Measurements from ENCODE around the gene EIF4ENIF1. TPM values are rescaled to one million over a fixed set of nuclear protein-coding genes. Genes with fewer than 3 reads are reported as not detected.

Gene EIF4ENIF1
- polyA plus RNA-seq, 1 donor from 2014 or later: 12.6 TPM

DNA sequence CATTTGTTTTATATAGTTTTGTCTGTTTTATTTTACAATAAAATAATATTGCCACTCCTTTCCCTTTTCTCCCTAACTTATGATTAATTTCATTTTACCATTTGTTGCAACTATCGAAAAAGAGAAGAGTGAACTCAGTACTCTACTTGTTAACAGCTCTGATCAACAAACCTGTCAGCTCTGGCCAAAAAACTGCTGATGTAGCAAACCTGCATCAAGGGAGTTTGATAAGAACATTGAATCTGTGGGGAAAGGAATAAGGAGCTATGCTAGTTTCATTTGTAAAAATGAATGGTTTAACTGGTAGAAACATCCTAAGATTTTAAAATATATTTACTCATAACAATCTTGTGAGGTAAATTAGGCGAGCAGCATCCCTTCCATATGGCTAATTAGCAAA, 42.9 kb downstream of the EIF4ENIF1 start:
- Histone ChIP-seq H3K36me3 (ENCODE audit: insufficient read depth, low read length) (peaks cover 7% of the 10 kb centered on the region), H3K27ac (ENCODE audit: low read length) (no peak overlapping the region), H3K79me2 (replicated peaks; ENCODE audit: insufficient read depth, low read length) (no peaks in the 10 kb centered on the region), H3K9ac (ENCODE audit: low read length) (no peak overlapping the region), H4K20me1 (ENCODE audit: insufficient read depth) (no peaks in the 10 kb centered on the region), H2AFZ (ENCODE audit: low read depth, low read length) (no peak overlapping the region), H3K9me2 (ENCODE audit: insufficient read depth, low read length) (no peaks in the 10 kb centered on the region), H3F3A (ENCODE audit: insufficient read depth, low read length, poor library complexity, severe bottlenecking) (no peaks in the 10 kb centered on the region), H3K27me3 (ENCODE audit: insufficient read depth, low read depth, low read length) (no peaks in the 10 kb centered on the region), H3K4me2 (ENCODE audit: low read length) (no peak overlapping the region), H3K9me3 (ENCODE audit: low read length) (no peaks in the 10 kb centered on the region), H3K4me3 (ENCODE audit: low read length) (no peak overlapping the region)
- TF ChIP-seq, protein P1, sequence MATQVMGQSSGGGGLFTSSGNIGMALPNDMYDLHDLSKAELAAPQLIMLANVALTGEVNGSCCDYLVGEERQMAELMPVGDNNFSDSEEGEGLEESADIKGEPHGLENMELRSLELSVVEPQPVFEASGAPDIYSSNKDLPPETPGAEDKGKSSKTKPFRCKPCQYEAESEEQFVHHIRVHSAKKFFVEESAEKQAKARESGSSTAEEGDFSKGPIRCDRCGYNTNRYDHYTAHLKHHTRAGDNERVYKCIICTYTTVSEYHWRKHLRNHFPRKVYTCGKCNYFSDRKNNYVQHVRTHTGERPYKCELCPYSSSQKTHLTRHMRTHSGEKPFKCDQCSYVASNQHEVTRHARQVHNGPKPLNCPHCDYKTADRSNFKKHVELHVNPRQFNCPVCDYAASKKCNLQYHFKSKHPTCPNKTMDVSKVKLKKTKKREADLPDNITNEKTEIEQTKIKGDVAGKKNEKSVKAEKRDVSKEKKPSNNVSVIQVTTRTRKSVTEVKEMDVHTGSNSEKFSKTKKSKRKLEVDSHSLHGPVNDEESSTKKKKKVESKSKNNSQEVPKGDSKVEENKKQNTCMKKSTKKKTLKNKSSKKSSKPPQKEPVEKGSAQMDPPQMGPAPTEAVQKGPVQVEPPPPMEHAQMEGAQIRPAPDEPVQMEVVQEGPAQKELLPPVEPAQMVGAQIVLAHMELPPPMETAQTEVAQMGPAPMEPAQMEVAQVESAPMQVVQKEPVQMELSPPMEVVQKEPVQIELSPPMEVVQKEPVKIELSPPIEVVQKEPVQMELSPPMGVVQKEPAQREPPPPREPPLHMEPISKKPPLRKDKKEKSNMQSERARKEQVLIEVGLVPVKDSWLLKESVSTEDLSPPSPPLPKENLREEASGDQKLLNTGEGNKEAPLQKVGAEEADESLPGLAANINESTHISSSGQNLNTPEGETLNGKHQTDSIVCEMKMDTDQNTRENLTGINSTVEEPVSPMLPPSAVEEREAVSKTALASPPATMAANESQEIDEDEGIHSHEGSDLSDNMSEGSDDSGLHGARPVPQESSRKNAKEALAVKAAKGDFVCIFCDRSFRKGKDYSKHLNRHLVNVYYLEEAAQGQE (IDR thresholded peaks at IDR 0.05; ENCODE audit: borderline replicate concordance): no peak
- TF ChIP-seq RAD21 (conservative IDR thresholded peaks at IDR 0.05): no peak
- no peak for TF ChIP-seq MXI1 (conservative IDR thresholded peaks at IDR 0.05; ENCODE audit: poor library complexity, severe bottlenecking)
- no peak for TF ChIP-seq POLR2AphosphoS5 (IDR thresholded peaks at IDR 0.05)
- TF ChIP-seq SMC3 (conservative IDR thresholded peaks at IDR 0.05; ENCODE audit: poor library complexity): no peak
- TF ChIP-seq, protein P2, sequence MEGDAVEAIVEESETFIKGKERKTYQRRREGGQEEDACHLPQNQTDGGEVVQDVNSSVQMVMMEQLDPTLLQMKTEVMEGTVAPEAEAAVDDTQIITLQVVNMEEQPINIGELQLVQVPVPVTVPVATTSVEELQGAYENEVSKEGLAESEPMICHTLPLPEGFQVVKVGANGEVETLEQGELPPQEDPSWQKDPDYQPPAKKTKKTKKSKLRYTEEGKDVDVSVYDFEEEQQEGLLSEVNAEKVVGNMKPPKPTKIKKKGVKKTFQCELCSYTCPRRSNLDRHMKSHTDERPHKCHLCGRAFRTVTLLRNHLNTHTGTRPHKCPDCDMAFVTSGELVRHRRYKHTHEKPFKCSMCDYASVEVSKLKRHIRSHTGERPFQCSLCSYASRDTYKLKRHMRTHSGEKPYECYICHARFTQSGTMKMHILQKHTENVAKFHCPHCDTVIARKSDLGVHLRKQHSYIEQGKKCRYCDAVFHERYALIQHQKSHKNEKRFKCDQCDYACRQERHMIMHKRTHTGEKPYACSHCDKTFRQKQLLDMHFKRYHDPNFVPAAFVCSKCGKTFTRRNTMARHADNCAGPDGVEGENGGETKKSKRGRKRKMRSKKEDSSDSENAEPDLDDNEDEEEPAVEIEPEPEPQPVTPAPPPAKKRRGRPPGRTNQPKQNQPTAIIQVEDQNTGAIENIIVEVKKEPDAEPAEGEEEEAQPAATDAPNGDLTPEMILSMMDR (IDR thresholded peaks at IDR 0.05; ENCODE audit: poor library complexity, severe bottlenecking): no peak
- TF ChIP-seq TAF1 (IDR thresholded peaks at IDR 0.05; ENCODE audit: low read depth): no peak
- no peak for TF ChIP-seq EZH2 (IDR thresholded peaks at IDR 0.05; ENCODE audit: borderline replicate concordance, insufficient read depth, low read length, poor library complexity, severe bottlenecking)
- no peak for TF ChIP-seq EP300 (conservative IDR thresholded peaks at IDR 0.05; ENCODE audit: poor library complexity, severe bottlenecking)

DNA sequence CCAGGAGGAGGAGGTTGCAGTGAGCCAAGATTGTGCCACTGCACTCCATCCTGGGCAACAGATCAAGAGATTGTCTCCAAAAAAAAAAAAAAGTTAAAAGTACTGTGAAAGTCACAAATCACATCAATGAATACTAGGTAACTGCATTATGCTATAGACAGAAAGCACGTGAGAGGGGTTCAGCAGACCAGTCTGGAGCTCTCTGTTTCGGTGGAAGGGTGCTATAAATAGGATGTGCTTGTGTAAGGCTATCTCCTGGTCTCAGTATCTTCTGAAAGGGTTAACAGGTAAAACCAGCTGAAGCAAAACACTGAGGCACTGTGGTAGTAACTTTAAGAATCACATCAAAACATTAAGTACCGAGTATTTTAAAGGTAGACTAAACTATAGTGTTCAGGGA, 43.4 kb downstream of the EIF4ENIF1 start:
- H3K36me3 ChIP-seq (ENCODE audit: insufficient read depth, low read length): peaks cover 7% of the 10 kb centered on the region
- H2AFZ ChIP-seq (ENCODE audit: low read depth, low read length): no peak overlapping the region
- no peak overlapping the region for H3K9ac ChIP-seq (ENCODE audit: low read length)
- H4K20me1 ChIP-seq (ENCODE audit: insufficient read depth): no peaks in the 10 kb centered on the region
- no peaks in the 10 kb centered on the region for H3F3A ChIP-seq (ENCODE audit: insufficient read depth, low read length, poor library complexity, severe bottlenecking)
- H3K4me2 ChIP-seq (ENCODE audit: low read length): no peak overlapping the region
- TF ChIP-seq EZH2 (IDR thresholded peaks at IDR 0.05; ENCODE audit: borderline replicate concordance, insufficient read depth, low read length, poor library complexity, severe bottlenecking) (no peak), TAF1 (IDR thresholded peaks at IDR 0.05; ENCODE audit: low read depth) (no peak), SMC3 (conservative IDR thresholded peaks at IDR 0.05; ENCODE audit: poor library complexity) (no peak), MXI1 (conservative IDR thresholded peaks at IDR 0.05; ENCODE audit: poor library complexity, severe bottlenecking) (no peak), RAD21 (conservative IDR thresholded peaks at IDR 0.05) (no peak), POLR2AphosphoS5 (IDR thresholded peaks at IDR 0.05) (no peak), EP300 (conservative IDR thresholded peaks at IDR 0.05; ENCODE audit: poor library complexity, severe bottlenecking) (no peak)
- TF ChIP-seq, protein P1 (IDR thresholded peaks at IDR 0.05; ENCODE audit: borderline replicate concordance): no peak
- H3K9me2 ChIP-seq (ENCODE audit: insufficient read depth, low read length): no peaks in the 10 kb centered on the region
- no peak overlapping the region for H3K27ac ChIP-seq (ENCODE audit: low read length)
- no peaks in the 10 kb centered on the region for H3K79me2 ChIP-seq (replicated peaks; ENCODE audit: insufficient read depth, low read length)
- H3K27me3 ChIP-seq (ENCODE audit: insufficient read depth, low read depth, low read length): no peaks in the 10 kb centered on the region
- H3K9me3 ChIP-seq (ENCODE audit: low read length): no peaks in the 10 kb centered on the region
- no peak overlapping the region for H3K4me3 ChIP-seq (ENCODE audit: low read length)

All from neural cell (in vitro differentiated cells).